Limb (tissue), 2 donors: ENCODE results near the gene ZNF804A.
"Not testable (repeated sequence)": the region's sequence is repeated elsewhere in the genome, so short reads cannot be mapped to it uniquely, and the experiment has no call there.

Experiments used
- DNase-seq, 2 donors: peaks; one replicate each; pipeline ENCODE4 v3.0.0-alpha.2; 2016; ENCODE audit errors: extremely low spot score in 2 of 2

ZNF804A gene

DNA sequence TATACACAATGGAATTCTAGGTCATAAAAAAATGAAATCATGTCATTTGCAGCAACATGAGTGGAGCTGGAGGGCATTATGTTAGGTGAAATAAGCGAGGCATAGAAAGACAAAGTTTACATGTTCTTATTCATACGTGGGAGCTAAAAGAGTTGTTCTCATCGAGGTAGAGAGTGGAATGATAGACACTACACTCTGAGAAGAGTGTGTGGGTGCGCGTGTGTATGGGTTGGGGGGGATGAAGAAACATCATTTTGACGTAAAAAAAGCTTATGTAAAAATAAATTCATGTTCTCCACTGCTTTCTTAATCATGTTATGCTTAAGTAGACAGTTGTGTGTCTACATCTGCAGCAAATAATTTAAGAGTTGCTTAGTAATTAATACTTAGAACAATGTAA lies 123.6 kb downstream of the ZNF804A start:
- no peak for DNase-seq

DNA sequence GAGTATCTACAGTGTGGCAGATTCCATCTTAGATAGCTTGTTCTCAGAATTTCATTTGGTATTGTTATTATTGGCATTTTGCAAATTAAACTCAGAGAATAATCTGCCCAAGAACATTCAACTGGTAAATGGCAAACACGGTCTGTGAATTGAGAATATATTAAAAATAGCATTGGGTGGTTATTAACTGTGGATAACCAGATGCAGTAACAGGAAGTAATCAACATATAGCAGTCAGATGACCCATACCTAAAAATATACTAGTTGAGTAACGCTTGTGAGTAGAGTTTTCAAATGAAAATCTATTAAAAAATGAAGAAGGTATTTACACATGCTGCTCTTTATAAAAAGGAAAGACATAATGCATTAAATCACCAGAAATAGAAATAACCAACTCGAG lies 129.5 kb downstream of the ZNF804A start:
- no peak for DNase-seq

DNA sequence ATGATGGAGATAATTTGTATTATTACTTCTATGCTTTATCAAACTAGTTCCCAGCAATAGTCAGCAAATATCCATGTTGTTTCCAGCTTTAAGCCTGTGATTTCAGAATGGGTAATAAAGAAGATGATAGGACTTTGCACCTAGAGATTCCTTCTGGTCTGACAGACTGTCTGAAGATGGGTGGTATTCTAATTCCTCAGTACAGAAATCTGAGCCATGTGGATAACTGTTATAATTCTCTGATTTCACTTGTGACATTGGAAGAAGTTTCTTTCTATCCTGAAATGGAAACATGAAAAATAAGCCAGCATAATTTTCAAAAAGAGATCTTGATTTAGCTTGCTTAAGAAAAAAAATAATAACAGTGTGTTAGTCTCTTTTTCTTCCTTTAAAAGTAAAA lies 130.1 kb downstream of the ZNF804A start:
- DNase-seq: no peak

DNA sequence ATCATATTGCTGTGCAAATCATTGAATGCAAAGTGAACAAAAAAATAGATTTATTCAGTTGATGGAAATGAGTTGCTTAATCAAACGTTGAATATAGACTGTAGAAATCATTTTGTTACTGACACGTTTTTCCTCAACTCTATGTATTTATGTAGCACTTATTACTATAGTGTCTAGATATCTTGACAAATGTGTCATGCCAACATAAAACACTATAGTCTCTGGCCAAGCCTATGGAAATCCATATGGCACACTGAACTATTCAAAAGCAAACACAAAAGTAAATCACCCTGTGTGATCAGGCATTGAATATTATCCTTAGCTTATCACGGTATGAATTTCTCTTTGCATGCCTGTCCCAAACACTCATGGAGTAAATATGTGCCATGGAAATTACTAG lies 131.3 kb downstream of the ZNF804A start:
- no peak for DNase-seq

DNA sequence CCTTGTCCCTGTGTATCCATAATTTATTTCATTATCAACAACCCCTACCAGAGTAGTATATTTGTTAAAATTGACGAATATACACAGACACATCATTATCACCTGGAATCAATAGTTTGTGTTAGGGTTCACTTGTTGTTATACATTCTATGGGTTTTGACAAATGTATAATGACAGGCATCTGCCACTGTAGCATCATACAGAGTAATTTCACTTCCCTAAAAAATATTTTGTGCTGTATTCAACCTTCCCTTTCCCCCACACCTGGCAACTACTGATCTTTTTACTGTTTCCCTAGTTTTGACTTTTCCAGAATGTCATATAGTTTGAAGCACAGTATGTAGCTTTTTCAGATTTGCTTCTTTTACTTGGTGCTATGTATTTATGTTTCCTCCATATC lies 132.0 kb downstream of the ZNF804A start:
- DNase-seq: no peak

DNA sequence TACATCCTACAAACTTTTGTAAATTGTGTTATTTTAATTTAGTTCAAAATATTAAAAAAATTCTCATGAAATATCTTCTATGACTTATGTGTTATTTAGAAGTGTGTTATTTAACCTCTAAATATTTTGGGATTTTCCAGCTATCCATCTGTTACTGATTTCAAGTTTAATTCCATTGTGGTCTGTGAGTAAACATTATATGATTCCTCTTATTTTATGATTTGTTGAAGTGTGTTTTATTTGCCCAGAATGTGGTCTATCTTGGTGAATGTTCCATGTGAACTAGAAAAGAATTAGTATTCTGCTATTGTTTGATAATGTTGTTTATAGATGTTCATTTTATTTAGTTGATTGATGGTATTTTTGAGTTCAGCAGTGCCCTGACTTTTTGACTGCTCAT lies 136.0 kb downstream of the ZNF804A start:
- DNase-seq: no peak

DNA sequence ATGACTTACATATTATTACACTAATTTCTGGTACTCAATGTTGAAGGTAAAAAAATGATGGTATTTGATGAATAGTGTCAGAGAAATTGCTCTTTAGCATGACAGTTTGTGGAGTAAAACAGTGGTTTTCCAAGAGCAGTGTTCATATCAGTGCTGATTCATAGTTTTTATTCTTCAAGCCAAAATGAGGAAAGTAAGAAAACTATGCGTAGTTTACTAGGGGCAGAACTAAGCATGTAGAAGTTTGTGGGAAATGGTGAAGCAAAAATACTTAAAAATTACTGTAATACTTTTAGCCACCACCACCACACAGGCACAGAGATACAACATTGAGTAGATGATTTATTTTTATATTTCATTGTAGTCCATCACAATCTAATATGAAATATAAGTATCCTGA lies 137.3 kb downstream of the ZNF804A start:
- no peak for DNase-seq

DNA sequence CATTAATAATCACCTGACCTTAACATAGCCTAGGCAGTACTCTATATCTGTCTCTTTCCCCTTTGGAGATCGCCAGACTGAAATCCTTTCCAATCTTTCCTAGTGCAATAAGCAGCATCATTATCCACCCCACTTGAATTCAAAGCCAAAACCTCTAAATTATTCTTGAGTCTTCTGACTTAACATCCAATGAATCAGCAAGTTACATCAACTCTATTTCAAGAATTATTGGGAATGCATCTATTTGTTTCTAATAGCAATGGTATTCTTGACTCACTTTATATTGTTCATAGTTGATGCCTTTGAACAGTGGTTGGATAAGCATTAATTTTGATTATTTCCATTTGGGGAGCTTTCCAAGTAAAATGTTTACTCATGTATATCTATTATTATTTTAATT lies 144.8 kb downstream of the ZNF804A start:
- no peak for DNase-seq

DNA sequence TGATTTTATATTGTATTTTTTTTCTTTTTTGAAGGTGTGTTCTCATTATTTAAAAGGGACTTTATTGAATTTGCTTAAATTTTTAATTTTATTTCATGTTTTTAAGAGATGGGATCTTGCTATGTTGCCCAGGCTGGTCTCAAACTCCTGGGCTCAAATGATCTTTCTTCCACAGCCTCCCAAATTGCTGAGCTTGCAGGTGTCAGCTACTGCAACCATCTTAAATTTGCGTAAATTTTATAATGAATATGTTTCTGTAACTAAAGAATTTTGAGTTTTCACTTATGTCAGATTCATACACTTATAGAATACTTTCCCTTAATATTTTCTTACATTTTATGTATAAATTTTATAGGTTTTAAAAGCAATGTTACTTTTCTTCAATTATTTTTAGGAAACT lies 157.8 kb downstream of the ZNF804A start:
- DNase-seq: no peak

DNA sequence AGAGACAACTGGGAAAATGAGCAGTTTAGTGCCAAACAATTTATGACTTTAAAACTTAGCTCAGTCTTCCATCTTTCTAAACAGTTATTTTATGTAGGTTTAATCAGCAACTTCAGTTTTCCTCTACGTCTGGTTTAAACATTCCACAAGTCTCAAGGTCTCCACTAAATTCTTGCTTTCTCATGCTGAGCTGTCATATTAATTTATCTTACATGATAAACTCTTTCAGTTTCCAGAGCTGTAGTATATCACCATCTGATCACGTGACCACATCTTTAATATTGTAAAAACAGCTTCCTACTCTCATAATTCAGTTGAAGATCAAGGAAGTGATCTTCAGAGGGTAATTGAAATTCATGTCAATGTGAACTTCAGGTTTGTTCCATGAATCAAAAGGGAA lies 158.6 kb downstream of the ZNF804A start:
- DNase-seq: no peak

DNA sequence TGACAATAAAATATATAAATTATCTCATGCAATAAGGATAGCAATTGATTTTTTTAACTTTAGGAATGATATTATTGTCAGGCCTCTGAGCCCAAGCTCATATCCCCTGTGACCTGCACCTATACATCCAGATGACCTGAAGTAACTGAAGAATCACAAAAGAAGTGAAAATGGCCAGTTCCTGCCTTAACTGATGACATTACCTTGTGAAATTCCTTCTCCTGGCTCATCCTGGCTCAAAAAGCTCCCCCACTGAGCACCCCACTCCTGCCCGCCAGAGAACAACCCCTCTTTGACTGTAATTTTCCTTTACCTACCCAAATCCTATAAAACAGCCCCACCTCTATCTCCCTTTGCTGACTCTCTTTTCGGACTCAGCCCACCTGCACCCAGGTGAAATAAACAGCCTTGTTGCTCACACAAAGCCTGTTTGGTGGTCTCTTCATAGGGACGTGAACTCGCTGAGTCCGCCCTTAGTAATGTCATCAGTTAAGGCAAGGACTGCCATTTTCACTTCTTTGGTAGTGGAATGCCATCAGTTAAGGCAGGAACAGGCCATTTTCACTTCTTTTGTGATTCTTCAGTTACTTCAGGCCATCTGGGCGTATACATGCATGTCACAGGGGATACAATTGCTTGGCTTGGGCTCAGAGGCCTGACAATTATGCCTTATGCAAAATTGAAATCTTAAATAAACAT lies 161.4 kb downstream of the ZNF804A start:
- not testable (repeated sequence) for DNase-seq

DNA sequence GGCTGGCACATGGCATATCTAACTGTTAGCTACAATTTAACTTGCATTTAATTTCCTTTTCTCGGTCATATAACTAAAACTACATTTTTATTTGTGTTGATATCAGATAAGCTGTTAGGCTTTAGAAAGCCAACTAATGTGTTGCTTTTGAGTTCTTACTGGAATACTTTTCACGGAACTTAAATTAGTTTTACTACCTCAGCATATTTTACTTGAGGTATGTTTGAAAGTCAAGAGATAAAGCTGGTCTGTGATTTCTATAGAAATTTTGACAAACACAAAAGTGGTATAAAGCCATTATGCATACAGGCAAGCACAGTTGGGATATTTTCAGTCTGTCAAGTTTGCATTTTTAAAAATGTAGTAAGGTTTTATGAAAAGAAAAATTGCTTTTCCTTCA lies 162.6 kb downstream of the ZNF804A start:
- no peak for DNase-seq

DNA sequence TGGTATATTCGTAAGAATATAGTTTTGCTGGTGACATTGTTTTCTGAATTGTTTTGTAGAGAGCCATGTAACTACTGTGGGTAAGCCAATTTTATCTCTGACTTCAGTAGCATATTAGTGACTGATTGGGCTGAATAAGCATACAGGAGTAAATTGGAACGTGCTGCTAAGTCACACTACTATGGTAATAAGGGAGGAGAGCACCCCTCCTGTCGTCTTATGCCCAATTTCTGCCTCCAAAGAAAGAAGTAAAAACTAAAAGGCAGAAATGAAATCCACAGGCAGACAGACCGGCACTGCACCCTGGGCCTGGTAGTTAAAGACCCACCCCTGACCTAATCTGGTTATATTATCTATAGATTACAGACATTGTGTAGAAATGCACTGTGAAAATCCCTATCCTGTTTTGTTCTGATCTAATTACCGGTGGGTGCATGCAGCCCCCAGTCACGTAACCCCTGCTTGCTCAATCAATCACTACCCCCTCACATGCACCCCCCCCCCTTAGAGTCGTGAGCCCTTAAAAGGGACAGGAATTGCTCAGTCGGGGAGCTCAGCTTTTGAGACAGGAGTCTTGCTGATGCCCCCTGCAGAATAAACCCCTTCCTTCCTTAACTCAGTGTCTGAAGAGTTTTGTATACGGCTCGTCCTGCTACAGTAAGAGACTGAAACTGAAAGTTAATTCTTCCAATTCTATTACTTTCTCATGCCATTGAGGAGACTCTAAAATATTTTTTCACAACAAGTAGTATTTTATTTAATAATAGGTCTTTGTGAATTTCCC lies 167.0 kb downstream of the ZNF804A start:
- no peak for DNase-seq

DNA sequence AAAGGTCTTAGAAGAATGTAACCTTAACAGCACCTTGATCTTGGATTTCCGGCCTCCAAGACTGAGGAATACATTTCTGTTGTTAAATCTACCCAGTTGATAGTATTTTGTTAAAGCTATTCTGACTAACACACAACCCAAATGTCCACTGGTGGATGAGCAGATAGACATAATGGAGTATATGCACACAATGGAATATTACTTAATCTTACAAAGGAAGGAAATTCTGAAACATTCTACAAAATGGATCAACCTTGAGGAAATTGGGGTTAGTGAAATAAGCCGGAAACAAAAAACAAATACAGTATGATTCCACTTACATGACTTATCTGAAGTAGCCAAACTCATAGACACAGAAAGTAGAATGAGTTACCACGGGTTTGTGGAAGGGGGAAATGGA lies 168.7 kb downstream of the ZNF804A start:
- no peak for DNase-seq

DNA sequence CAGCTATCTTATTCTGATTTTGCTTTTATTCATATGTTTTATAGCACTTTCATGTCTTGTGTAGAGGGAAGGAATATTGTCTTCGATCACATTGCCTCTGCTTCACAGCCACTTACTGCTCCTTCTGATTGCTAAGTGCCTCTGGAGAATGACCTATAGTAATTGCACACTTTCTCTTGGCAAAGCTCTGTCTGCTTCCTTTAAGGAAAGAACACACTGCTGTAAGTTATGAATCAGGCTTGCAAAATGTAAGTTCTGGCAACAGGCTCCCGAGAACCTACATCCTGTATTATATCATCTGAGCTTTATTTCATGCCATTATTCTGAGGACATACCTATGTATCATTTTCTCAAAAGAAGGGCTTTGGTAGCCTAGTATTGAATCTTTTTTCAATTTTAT lies 170.7 kb downstream of the ZNF804A start:
- no peak for DNase-seq

DNA sequence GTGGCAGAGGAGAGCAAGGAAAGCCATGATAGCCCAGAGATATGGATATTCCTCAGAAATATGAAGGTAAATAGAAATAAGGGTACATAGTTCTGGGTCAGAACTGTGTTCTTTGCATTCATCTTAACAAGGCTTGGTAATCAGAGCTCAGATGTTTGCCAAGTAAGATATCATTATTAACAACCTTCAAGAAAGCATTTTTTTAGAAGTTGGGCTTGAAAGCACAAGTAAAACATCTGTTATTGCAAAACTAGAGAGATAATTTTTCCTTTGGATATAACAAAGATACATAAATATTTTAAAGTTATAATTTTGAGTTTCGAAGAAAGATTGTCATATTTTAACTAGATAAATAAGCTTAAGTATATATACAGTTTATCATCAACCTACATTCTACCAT lies 171.4 kb downstream of the ZNF804A start:
- DNase-seq: no peak

DNA sequence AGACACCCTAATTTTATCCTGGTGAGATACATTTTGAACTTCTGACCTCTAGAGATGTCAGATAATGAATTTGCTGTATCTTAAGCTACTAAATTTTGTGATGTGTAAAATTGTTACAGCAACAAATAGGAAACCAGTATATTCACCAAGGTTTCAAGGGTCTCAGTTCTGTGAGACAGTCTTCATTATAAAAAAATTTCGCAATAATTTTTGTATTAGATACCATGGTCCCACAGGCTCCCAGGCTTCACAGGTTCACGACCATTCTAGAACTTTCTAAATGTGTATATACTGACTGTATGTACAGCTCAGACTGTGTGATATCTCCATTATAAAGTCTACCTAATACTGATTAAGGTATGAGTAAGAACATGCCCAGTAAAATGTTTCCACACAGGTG lies 181.4 kb downstream of the ZNF804A start:
- no peak for DNase-seq

DNA sequence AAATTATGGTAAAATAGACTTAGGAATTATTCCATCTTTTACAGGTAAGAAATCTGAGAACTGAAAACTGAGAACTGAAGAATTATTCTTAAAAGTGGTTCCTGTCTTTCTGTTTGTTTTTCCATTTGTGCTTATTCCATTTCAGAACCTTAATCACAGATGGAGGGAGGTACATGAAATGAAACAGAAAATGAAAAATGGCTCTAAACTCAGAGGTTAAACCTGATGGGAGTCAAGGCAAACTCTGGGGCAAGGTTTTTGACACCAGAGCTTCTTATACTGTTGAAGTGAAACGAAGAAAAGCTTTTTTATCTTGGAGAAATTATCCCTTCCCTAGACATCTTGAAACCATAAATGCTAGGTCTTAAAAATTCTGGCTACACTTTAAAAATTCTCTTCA lies 182.1 kb downstream of the ZNF804A start:
- DNase-seq: no peak

DNA sequence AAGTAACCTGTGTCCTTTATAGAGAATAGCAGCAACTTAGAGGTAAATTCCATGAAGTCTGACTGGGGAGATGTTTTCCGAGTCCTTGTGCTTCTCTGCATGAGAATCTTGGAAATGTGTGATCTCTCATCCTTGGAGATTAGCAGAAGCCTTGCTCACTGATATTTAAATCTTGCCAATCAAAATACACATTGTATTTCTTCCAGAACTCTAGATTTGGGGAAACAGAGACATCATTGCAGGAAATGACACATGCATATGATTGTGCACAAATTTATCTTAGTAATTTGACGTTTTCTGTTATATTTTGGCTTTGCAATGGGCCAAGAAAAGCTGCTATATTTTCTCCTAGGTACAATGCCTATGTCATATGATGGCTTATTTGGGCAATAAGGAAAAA lies 182.6 kb downstream of the ZNF804A start:
- DNase-seq: no peak

DNA sequence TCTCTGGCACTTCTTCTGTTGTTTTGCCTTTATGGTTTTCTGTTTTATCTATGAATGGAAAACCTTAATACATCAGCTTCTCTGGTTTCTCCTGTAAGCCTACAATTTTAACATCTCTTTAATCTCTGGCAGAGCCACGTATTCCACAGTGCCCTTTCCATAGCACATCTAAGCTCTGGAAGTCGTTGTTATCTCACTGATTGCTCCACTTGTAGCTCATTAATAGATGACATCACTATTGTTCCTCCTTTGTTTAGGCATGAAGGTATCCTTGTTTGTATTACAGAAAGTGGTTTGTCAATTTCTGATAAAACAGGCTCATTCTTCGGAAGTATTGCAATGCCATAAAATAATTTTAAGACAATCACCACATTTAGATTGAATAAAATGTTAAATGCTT lies 185.2 kb downstream of the ZNF804A start:
- DNase-seq: no peak

DNA sequence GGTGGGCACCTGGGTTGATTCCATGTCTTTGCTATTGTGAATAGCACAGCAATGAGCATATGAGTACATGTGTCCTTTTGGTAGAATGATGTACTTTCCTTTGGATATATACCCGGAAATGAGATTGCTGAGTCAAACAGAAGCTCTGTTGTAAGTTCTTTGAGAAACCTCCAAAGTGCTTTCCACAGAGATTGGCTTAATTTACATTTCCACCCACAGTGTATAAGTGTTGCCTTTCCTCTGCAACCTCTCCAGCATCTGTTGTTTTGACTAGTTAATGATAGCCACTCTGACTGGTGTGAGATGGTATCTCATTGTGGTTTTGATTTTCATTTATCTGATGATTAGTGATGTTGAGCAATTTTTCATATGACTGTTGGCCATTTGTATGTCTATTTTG lies 194.8 kb downstream of the ZNF804A start:
- DNase-seq: no peak

DNA sequence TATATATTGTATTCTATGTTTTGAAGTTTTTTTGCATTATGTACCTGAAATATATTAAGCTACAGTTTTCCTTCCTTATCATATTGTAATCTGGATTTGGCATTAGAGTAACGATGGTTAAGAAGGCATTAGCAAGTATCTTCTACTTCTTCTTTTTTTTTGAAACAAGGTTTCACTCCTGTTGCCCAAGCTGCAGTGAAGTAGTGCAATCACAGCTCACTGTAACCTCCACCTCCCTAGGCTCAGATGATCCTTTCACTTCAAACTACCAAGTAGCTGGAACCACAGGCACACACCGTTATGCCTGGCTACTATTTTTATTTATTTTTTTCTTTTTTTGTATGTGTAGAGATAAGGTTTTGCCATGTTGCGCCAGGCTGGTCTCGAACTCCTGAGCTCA lies 201.1 kb downstream of the ZNF804A start:
- no peak for DNase-seq

DNA sequence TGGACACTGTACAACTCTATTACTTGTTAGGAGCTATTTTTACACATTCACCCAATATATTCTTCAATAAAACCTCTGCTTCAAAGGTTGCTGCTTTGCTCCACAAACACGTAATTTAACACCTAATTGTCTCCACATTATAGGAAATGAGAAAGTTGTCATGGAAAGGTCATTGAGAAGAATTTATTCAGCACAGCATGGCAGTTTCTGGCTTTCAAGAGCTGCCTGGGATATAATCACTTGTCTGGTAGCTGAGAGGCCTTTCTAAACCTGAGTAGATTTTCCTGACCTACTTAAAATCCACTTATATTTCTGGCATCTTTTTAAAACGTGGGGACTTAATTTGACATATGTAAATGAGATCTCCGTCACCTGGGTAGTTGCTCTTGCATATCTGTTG lies 216.1 kb downstream of the ZNF804A start:
- no peak for DNase-seq
